CD1c-positive myeloid dendritic cell (primary cell): ENCODE measurements around the gene MAP1B.
"Not testable (repeated sequence)": the region's sequence is repeated elsewhere in the genome, so short reads cannot be mapped to it uniquely, and the experiment has no call there.

Experiments
- DNase-seq: peaks from one replicate; pipeline ENCODE4 v3.0.0-alpha.2; 2016; ENCODE audit errors: extremely low spot score

MAP1B gene

DNA sequence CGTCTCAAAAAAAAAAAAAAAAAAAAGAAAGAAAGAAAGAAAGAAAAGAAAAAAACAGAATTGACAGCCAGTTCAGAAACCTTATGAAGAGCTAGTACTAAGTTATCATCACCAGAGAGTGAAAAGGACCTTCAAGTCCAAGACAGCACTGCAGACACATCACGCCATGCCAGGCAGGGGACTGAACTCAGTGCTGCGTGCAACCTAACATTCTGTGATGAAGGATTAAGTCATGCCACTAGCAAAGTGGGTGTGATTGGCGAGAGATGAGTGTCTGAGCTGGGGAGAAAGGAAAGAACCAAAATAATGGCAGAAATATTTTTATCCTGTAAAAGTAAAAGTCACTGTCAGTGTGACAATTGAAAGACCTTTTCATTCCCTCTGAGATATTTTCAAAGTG is 54.7 kb downstream of the MAP1B start:
- no peak for DNase-seq

DNA sequence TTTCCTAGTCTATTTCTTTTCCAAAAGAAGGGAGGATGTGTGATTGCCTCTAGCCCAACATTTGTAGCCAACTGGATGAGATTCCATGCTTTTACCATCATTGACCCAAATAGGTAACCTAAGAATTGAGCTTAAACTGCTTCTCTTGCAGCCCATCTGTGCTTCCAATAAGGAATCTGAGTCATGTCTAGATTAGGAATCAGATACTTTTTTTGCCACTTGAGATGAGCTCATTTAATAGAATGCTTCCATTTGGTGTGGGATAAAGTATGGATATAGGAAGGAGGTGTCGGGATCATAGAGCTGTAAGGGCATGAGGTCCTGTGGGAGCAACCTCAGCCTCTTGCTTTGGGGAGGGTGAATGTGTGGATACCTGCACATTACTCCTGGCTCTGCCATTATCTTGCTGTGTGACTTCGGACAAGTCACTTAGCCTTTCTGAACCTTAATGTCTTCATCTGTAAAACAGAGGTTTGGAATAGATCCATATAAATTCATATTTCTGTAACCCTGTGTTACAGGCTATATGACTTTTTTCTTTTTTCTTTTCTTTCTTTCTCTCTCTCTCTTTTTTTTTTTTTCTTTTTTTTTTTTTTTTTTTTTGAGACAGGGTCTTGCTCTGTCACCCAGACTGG is 56.2 kb downstream of the MAP1B start:
- no peak for DNase-seq

DNA sequence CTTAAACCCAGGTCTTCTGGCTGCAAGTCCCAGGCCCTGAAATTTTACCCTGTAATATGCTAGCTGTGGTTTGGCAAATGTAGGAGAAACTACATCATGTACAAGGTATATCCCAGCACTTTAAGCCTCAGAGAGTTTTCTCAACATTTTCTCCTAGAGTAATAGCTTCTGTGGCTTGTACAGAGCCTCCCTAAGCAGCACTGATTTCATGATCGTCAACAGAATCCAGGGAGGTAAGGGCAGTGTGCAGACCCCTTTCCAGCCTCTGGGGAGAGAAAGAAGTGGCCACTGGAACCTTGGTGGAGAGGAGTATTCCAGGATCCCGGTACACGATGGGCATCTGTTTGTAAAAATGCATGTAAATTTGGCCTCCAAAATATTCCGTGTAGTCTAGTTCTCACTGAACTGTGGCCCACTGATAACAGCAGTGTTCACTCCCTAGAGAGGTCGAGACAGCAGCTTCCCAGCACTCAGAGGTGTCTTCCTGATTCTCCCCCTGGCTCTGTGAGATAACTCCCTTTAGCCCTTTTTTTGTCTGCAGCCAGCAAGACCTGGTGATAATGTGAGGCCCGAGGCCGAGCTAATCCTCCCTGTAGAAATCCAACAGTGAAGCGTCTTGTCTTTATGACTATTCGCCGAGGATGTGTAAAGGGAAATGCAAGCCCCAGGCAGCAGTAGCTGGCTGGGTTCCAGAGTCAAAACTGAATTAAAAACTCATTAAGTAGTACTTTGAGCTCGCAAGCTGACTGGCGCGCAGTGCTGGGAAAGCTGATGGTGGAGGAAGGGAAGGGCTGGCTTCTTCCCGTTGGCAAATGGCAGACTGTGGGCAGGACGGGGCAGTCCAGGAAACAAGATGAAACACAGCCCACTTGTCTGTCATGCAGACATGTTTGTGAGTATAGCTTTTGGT is 59.0 kb downstream of the MAP1B start:
- no peak for DNase-seq

DNA sequence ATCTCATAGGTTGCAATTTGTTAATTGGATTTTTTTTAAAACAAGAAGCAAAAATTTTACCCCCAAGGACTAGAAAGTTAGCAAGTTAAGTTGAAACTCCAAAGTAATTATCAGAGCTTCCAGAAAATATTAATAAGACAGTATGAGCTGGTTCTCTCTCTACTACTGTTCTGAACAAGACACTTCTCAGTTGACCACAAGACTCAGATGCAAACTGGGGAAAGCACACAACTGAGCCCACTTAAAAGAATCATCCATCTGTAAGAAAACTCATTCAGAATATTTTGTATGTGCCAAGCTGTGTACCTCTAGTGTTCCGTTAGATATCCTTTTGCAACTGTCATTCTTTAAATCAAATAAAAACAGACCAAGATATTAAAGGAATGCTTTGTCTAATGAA is 60.0 kb downstream of the MAP1B start:
- DNase-seq: no peak

DNA sequence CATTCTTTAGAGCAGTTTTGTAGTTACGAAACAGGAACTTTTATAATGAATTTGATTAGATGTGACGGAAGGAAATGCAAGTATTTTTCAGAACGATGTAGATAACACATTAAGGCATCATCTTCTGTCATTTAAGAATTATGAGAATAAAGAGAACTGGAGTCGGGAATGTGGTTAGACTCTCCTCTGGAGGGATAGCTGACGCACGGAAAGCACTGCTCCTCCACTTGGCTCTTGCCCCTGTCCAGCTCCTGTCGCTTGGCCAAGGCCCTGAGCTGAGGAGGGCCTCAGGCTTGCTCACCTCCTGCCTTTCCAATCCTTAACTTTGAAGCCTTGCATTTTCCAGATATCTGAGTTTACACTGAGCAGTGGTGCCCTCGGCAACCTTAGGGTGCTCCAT is 60.5 kb downstream of the MAP1B start:
- no peak for DNase-seq

DNA sequence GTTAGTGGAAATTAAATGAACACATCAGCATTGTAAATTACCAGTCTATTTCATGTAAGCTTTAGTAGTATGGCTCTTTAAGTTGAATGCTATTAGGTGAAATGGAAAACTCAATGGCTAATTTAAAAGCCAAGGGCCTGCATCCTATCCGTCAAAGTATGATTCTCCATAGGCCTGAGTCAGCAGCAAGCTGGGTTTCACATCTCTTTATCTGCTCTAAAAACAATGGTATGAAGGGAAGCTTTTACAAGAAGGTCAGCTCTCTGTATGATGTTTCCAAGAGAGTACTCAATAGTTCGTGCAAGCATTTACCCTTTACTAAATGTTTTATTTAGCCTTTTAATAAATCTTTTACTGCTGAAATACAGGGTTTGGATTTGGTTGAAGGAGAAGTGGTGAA is 62.8 kb downstream of the MAP1B start:
- DNase-seq: no peak

DNA sequence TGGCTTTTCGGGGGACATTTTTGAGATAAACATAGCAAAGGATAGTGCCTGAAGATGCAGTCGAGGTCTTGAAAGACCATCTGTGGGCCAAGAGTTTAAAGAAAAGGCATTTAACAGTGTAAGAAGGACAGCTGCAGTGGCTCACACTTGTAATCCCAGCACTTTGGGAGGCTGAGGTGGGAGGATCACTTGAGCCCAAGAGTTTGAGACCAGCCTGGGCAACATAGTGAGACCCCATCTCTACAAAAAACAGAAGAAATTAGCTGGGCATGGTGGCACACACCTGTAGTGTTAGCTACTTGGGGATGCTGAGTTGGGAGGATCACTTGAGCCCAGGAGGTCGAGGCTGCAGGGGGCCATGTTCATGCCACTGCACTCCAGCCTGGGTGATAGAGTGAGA is 63.9 kb downstream of the MAP1B start:
- not testable (repeated sequence) for DNase-seq

DNA sequence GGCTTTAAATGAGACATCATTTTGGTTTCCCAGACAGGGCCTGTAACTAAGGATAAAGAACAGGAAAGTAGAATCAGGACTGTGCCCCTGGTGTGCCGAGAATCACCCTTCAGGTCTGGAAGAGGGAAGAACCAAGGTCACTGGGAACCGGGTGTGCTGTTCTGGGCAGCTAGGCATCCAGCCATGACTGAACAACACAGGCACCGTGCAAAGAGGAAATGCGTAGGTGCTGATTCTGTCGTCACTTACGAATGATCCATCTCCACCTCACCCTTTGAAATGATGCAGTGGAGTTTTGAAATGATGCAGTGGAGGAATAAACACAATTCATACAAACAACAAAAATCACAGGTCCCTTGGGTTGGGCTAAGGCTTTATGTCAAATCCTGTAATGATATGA is 64.4 kb downstream of the MAP1B start:
- no peak for DNase-seq

DNA sequence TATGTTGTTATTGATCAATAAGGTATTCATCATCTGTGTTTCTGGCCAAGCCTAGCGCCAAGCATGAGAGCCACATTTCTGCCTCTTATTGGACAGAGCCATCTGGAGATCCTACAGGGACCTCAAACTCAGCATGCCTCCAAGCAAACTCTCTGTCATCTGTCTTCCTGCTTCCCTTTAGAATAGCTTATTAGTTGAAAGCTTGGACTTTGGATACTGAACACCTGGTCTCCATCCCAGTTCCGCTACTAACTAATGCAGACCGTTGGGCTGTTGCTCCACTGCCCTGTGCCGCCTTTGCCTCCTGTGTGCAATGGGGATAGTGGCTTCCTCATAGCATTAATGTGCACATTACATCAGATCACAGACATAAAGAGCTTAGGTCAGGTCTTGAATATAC is 65.5 kb downstream of the MAP1B start:
- DNase-seq: no peak

DNA sequence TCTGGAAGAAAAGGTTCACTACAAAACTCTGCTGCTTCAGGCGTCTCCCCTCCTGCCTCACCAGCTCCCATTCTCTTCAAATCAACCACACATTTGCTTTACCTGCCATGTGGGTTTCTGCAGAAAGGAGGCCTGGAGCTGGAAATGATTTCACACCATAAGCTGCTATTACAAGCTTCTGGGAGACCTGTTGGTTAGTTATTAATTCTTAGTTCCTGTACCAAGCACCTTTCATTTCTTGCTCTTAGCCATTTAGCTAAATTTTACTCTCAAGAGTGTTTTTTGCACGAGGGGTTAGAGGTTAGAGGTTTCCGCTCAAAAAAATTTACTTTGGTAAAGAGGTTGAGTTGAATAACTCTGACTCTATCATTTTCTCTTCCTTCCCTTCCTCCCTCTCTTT is 70.3 kb downstream of the MAP1B start:
- no peak for DNase-seq

DNA sequence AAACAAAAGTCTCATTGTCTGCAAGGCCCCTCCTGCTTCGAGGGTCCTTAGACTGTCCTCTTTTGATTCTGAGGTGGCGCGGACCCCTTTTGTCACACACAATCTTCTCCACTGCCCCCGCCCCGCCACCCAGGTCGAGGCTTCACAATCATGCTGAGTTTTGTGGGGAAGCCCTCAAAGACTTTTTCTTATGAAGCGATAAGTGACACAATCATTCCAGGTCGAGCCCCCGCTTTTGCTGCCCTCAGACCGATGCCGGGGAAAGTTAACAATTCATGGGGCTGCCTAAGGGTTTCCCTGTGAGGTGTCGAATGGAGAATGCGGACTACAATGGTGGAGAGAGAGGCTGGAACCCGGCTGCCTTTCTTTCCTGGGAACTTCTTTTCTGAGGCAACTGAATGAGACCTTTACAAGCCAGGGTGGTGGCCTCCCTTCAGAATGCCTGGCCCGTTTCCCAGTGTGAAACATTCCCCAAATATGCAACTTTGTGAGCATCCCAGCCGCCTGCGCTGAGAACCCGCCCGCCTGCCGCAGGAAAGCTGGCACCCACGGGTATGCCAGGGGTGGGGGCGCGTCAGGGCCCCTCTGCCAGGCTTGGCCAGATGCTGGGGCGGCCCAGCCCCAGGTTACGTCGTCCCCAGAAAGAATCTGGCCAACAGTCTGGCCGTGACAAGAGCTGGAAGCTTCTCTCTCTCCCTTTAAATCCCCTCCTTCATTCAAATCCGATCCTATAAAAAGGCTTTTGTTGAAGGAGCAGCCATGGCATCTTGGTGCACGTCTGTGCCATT is 71.9 kb downstream of the MAP1B start:
- no peak for DNase-seq

DNA sequence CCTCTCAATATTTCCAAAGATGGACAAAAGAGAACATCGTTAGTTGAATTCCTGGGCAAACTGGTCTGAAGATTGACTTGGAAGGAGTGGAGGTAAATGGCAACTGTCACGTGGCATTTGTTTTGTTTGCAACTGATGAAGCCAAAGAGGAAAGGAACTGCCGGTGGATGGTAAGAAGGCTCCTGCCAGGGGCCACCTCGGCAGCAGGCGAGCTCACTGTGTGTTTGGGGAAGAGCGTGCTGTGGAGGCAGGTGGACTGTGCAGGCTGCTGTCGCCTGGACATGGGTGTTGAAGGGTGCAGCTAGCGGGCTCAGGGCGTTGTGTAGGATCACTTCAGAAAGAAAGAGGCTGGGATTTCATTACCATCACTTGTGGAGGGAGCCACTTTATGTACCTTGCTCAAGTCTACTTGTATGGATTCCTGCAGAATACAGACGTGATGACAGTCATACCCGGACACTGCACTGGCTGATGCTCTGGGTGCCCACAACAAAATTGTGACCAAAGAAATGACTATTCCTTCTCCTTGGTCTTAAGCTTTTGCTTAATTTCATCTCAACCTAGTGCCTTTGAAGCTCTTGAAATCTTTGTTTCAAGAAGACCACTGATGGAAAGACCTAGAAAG is 72.7 kb downstream of the MAP1B start:
- DNase-seq: no peak

DNA sequence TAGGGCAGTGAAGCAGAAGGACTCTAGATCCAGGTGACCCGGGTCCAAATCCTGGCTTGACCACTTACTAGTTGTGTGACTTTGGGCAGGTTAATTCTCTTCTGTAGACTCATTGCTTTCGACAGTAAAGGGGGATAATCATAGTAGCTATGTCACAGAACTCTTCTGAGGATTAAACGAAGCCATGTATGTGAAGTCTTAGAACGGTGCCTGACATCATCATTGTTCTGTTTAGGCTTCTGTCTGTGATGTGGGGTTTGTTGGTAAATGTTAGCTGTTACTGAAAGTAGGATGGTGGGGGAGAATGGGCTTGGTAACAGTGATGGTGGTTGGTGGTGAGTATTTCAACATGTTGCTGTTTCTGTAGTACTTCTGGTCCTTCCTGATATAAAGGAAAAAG is 73.7 kb downstream of the MAP1B start:
- DNase-seq: no peak

DNA sequence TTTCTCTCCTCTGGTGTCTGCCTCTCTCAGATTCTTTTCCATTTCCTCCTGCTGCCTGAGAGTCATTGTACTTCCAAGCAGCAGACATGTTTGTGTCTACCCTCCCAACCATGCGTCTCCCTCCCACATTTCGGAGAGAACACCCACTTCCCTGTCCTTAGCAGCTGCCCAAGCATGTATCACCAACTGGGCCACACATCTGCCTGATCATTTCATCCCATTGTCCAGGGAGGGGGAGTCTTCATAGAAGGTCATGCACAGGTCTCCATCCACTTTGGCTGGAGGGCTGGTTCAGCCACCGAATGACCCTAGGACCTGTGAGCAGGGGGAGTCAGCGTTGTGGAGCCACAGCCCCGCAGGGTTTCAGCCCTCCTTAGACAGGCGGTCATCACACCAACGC is 75.4 kb downstream of the MAP1B start:
- no peak for DNase-seq

DNA sequence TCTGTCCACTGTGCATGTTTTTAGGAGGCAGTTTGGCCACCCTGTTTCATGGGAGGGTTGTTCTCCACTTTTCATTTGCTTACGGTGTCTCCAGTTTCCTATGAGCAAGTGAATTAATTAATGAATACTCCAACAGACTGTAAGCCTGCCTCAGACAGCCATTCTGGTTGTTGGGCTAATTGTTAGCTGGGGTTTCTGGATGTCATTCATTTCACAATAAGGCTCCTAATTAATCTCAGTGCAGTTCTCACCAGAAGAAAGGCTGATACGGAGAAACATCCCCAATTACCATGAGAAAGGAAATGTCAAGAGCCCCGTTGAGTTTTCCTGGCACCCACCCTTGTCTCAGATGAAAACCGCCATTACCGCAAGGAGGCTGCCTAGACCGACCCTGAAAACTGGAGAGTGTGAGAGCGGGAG is 75.8 kb downstream of the MAP1B start:
- DNase-seq: no peak

DNA sequence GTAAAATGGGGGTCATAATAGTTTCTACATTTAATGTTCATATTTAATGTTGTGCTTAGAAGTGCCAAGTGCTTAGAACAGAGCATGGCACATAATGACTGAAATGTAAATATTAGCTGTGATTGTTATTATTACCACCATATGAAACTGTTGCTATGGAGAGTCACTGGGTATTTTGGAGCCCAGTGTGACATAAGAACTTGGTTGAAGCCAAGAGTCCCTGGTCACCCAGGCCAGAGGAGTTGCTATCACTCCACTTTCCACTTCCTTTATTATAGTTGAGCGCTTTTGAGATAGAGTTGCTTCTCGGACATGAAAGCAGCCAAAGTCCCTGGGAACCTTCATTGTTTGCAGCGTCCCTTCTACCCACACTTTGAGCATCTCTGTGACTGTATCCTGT is 77.1 kb downstream of the MAP1B start:
- DNase-seq: no peak

DNA sequence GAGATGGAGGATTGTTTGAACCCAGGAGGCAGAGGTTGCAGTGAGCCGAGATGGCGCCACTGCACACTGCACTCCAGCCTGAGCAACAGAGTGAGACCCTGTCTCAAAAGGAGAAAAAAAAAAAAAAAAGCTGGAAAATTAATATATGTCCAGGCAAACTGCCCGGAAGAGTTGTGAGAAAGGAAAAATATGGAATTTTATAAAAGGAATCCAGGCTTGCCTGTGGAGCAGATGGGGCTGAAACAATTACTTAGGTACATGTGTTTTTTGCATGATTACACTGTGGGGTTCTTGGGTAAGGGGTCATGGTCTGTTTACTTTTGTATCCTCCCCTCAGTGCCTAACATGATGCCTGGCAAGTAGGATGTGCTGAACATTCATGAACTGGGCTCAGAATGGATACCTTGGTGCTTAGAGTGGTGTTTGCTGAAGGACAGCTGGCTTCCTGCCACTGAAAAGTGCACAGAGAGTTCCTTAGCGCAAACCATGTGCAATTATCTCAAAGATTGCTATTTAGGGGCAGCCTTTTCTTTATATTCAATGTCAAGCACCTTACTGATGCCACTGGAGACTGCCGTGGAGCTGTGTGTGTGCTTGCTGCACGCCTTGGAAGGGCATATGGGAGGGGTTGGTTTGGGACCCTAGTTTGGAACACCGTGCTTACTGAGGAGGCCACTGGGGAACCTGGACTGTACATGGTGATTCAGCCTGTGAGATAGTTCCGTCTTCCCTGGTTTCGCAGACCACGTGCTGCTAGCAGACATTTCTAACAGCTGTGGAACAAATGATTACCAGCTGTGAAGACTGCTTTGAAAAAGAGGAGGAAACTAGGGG is 78.4 kb downstream of the MAP1B start:
- DNase-seq: no peak

DNA sequence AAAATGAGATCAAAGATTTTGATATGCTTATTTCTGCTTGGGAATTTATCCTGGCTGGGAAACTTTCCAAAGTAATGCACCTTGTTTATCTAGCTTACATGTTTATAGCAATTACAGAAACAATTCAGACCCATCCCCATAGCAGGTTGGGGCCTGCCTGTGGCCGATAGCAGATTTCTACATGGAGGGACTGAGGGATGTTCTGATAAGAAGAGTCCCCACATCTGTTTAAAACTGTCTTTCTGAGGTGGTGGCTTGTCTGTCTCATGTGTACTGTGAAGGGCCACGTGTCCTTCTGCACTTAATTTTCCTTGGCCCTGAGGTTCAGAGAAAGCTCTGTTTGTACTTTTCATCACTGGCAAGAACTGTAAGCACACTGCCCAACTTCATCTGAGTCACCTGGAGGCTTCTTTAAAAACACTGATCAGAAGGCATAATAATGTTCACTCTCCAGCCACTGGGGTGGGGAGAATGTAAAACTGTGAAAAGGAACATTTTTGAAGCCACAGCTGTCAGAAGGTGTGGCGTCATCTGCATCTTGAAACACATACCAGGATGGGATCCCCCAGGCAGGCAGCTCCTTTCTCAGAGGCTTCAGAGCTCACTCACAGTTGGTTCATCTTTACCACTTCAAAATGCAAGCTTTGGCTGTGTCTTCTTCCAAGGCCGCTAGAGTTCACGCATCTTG is 80.3 kb downstream of the MAP1B start:
- DNase-seq: no peak

DNA sequence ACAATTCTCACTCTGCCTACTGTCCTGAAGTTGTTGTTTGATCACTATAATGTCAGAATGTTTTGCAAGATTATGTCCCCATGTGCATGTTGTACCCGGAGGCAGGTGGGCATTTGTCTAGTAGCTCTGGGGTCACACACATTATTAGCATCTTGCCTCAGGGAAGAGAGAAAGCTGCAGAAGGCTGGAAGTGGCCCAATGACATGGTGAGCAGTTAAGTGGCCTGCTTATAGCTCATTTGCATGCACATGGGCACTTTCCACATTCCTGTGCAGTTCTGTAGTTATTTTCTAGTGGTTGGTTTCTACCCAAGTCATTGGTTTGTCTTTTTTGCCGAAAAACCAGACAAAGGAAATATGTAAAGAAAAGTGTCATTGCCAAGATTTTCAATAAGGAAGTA is 80.9 kb downstream of the MAP1B start:
- DNase-seq: no peak

DNA sequence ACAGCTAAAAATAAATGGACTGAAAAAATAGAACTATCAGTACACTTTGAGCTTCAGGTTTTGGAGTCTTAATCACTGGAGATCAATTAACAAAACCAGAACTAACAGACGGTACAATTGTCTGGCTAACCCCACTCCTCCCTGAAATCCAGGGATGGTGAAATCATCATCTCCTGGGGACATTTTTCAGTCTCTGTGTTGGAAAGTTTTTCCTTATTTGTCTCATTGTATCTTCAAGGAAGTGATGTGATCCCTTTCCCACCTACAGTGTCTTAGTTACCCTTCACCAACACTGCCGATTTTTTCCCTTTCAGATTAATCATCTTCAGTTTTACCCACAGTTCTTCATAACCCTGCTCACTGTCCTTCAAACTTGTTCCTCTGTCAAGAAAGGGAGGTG is 81.9 kb downstream of the MAP1B start:
- no peak for DNase-seq

DNA sequence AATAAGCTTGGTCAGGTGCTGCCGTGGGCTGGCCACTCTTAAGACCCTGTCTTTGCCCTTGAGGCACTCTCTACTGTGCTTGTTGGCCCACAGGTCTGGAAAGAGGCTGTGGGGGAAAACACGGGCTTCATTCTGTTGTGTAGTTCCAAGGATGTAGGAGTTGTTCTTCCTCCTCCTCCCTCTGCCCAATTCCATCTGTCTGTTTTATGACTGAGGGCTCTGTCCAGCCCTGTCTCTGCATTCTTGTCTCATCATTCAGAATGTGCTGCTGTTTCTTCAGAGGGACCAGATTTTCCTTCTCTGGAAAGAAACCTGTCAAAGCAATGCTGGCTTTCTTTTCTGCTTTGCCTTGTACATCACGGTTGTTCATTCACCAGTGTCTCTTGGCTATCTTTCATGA is 84.1 kb downstream of the MAP1B start:
- no peak for DNase-seq
